HEK293 (cell line): ENCODE measurements around the gene TAOK3.
A peak's percentile ranks its signal among the peaks of the same experiment; 100 is the strongest.

ENCODE experiments used
- CTCF ChIA-PET: fragments of 350-600 bp; formaldehyde crosslinking; extraction: SDS; loops from one replicate; lab custom pipeline; 2021; ENCODE audit warnings: antibody characterized with exemption; lab: Yijun Ruan, JAX
- POLR2A ChIA-PET: fragments of 300-600 bp; formaldehyde crosslinking; extraction: SDS; loops from one replicate; lab custom pipeline; 2020; ENCODE audit warnings: antibody characterized with exemption, inconsistent platforms; lab: Yijun Ruan, JAX
- H3K27ac ChIP-seq: fragments of 200-500 bp; sonication (Bioruptor generic); 2 replicates; pipeline ENCODE4 v1.5.1; 2014; ENCODE audit warnings: low read depth, low read length, control low read depth, inconsistent platforms; ENCODE audit errors: extremely low read depth
- H3K36me3 ChIP-seq, 2 experiments: fragments of 200-500 bp in 1 of 2; sonication (Bioruptor generic) in 1 of 2; 1 replicate in 1 of 2; 2 replicates in 1 of 2; pipeline ENCODE4 v1.5.1; 2014 to 2017; ENCODE audit warnings: inconsistent platforms in 2 of 2, low read length in 2 of 2; ENCODE audit not compliant: control insufficient read depth in 2 of 2, insufficient read depth in 1 of 2
- H3K4me1 ChIP-seq: fragments of 200-500 bp; sonication (Bioruptor generic); 2 replicates; pipeline ENCODE4 v1.5.1; 2014; ENCODE audit warnings: mild to moderate bottlenecking, low read length, inconsistent platforms; ENCODE audit not compliant: control insufficient read depth, insufficient read depth
- H3K4me3 ChIP-seq: 2 replicates; pipeline ENCODE4 v1.5.1; 2011; ENCODE audit warnings: low read depth, mild to moderate bottlenecking, control low read depth, low read length, moderate library complexity
- H3K9me3 ChIP-seq: fragments of 200-500 bp; sonication (Bioruptor generic); 2 replicates; pipeline ENCODE4 v1.5.1; 2014; ENCODE audit warnings: low read depth, low read length, inconsistent platforms; ENCODE audit not compliant: control insufficient read depth, insufficient read depth
- EGR2 ChIP-seq: fragments of 450-650 bp; formaldehyde crosslinking; IDR thresholded peaks from 2 replicates; pipeline ENCODE4 v1.5.1; 2016; ENCODE audit warnings: low read depth, missing biosample characterization, missing genetic modification characterization
- INSM2 ChIP-seq: fragments of 450-650 bp; formaldehyde crosslinking; IDR thresholded peaks from 2 replicates; pipeline ENCODE4 v1.5.1; 2016; ENCODE audit warnings: missing biosample characterization, missing genetic modification characterization
- MYNN ChIP-seq: fragments of 450-650 bp; formaldehyde crosslinking; IDR thresholded peaks from 2 replicates; pipeline ENCODE4 v1.5.1; 2016; ENCODE audit warnings: missing biosample characterization, missing genetic modification characterization, borderline replicate concordance
- PRDM10 ChIP-seq: fragments of 450-650 bp; formaldehyde crosslinking; IDR thresholded peaks from 2 replicates; pipeline ENCODE4 v1.5.1; 2016; ENCODE audit warnings: missing biosample characterization, missing genetic modification characterization
- PRDM6 ChIP-seq: fragments of 450-650 bp; formaldehyde crosslinking; IDR thresholded peaks from 2 replicates; pipeline ENCODE4 v1.5.1; 2017; ENCODE audit warnings: missing biosample characterization, missing genetic modification characterization
- ZFHX2 ChIP-seq: fragments of 450-650 bp; formaldehyde crosslinking; conservative IDR thresholded peaks from 2 replicates; pipeline ENCODE4 v1.5.1; 2016; ENCODE audit warnings: missing biosample characterization, missing genetic modification characterization
- ZNF362 ChIP-seq: fragments of 450-650 bp; formaldehyde crosslinking; IDR thresholded peaks from 2 replicates; pipeline ENCODE4 v1.5.1; 2016; ENCODE audit warnings: missing biosample characterization, missing genetic modification characterization
- ZNF366 ChIP-seq: fragments of 450-650 bp; formaldehyde crosslinking; conservative IDR thresholded peaks from 2 replicates; pipeline ENCODE4 v1.5.1; 2016; ENCODE audit warnings: missing biosample characterization, missing genetic modification characterization
- ZNF664 ChIP-seq: fragments of 450-650 bp; formaldehyde crosslinking; IDR thresholded peaks from 2 replicates; pipeline ENCODE4 v1.5.1; 2016; ENCODE audit warnings: missing biosample characterization, missing genetic modification characterization
- ZNF707 ChIP-seq: fragments of 450-650 bp; formaldehyde crosslinking; IDR thresholded peaks from 2 replicates; pipeline ENCODE4 v1.5.1; 2016; ENCODE audit warnings: missing biosample characterization, missing genetic modification characterization
- ZNF76 ChIP-seq: fragments of 450-650 bp; formaldehyde crosslinking; IDR thresholded peaks from 2 replicates; pipeline ENCODE4; 2016; ENCODE audit warnings: low read depth, missing biosample characterization, missing genetic modification characterization, borderline replicate concordance

TAOK3 gene

GRCh38 chr12:118370601-118371000 lies 2.1 kb downstream of the TAOK3 start:
- CTCF ChIA-PET, result interaction anchor here (1.0 kb wide), 1 partner anchor 12 kb away, joined by 5 read pairs; no protein-coding TSS in a partner anchor
- Histone ChIP-seq H3K36me3 (no peaks in the 10 kb centered on the region), H3K4me3 (no peak overlapping the region), H3K27ac (no peak overlapping the region), H3K9me3 (no peaks in the 10 kb centered on the region), H3K4me1 (no peaks in the 10 kb centered on the region)
- 0 out of 2 replicates have a peak, but pooled peaks have one; percentile 18 for TF ChIP-seq PRDM10 (tag by site-specific recombination)
- no peak for TF ChIP-seq ZNF707 (tag by site-specific recombination)
- peak; percentile 64 for TF ChIP-seq ZFHX2 (tag by site-specific recombination)
- peak; percentile 74 for TF ChIP-seq EGR2 (tag by site-specific recombination)
- POLR2A ChIA-PET, result no interaction called here

GRCh38 chr12:118368821-118369220 lies 3.9 kb downstream of the TAOK3 start:
- Histone ChIP-seq H3K36me3 (no peaks in the 10 kb centered on the region), H3K4me1 (no peaks in the 10 kb centered on the region), H3K4me3 (no peak overlapping the region), H3K9me3 (no peaks in the 10 kb centered on the region), H3K27ac (no peak overlapping the region)
- ChIA-PET CTCF (interaction anchor here (2.5 kb wide), 1 partner anchor 9 kb away, joined by 10 read pairs; no protein-coding TSS in a partner anchor), POLR2A (interaction anchor here (1.7 kb wide), 1 partner anchor 10 kb away, joined by 5 read pairs; no protein-coding TSS in a partner anchor)
- TF ChIP-seq ZNF76 (tag by site-specific recombination) (no peak), ZNF366 (tag by site-specific recombination) (no peak), ZNF362 (0 out of 2 replicates have a peak, but pooled peaks have one; percentile 34)

- POLR2A ChIA-PET, result no interaction called here
- Histone ChIP-seq H3K36me3 (no peaks in the 10 kb centered on the region), H3K4me1 (peaks cover 6% of the 10 kb centered on the region; the same call in 1 of the 2 replicates), H3K9me3 (no peaks in the 10 kb centered on the region), H3K27ac (no peak overlapping the region), H3K4me3 (no peak overlapping the region)
- TF ChIP-seq ZNF664 (tag by site-specific recombination), result 0 out of 2 replicates have a peak, but pooled peaks have one; percentile 23
- TF ChIP-seq MYNN (tag by site-specific recombination), result no peak
- CTCF ChIA-PET, result interaction anchor here (0.7 kb wide), 1 partner anchor 27 kb away, joined by 3 read pairs; no protein-coding TSS in a partner anchor
Measured at GRCh38 chr12:118361889-118362288, 10.8 kb downstream of the TAOK3 start.

GRCh38 chr12:118361092-118361404 lies 11.7 kb downstream of the TAOK3 start:
- TF ChIP-seq INSM2 (tag by site-specific recombination), result no peak
- 0 out of 2 replicates have a peak, but pooled peaks have one; percentile 4 for TF ChIP-seq PRDM6 (tag by site-specific recombination)
- no peak overlapping the region for H3K27ac ChIP-seq
- CTCF ChIA-PET, result no interaction called here
- POLR2A ChIA-PET, result no interaction called here
- H3K9me3 ChIP-seq, result no peaks in the 10 kb centered on the region
- H3K36me3 ChIP-seq, result no peaks in the 10 kb centered on the region
- H3K4me1 ChIP-seq, result peaks cover 6% of the 10 kb centered on the region; the same call in 1 of the 2 replicates
- no peak overlapping the region for H3K4me3 ChIP-seq
